ENCODE results near the gene UNC5B. TPM values are rescaled to one million over a fixed set of nuclear protein-coding genes. Genes with fewer than 3 reads are reported as not detected.

UNC5B gene
- total RNA-seq, 1 experiment from 2014 or later: 22.0 TPM

GRCh38 chr10:71233482-71233892 lies 21.1 kb downstream of the UNC5B start:
- Histone ChIP-seq H3K36me3 (ENCODE audit: control insufficient read depth in 1 of 2, insufficient read depth in 2 of 2, low read length in 2 of 2) (no peaks in the 10 kb centered on the region), H3K4me1 (ENCODE audit: control insufficient read depth in 1 of 2, insufficient read depth in 2 of 2, low read length in 2 of 2) (no peaks in the 10 kb centered on the region; a peak in 1 of 4 replicates), H2AFZ (ENCODE audit: low read depth, low read length, poor library complexity, severe bottlenecking) (no peak overlapping the region), H3K4me3 (replicated peaks in 1 of 2; ENCODE audit: low read depth in 1 of 2, low read length in 2 of 2) (no peak overlapping the region), H3K9ac (ENCODE audit: low read length) (no peak overlapping the region), H3K9me2 (ENCODE audit: insufficient read depth) (no peaks in the 10 kb centered on the region), H3K27ac (ENCODE audit: low read depth, low read length) (no peak overlapping the region), H3K9me3 (ENCODE audit: control insufficient read depth in 1 of 2, insufficient read depth in 1 of 2, low read depth in 1 of 2, low read length in 2 of 2) (no peaks in the 10 kb centered on the region), H3K4me2 (ENCODE audit: low read length) (no peak overlapping the region), H4K20me1 (ENCODE audit: insufficient read depth) (no peaks in the 10 kb centered on the region), H3K79me2 (ENCODE audit: insufficient read depth, low read length) (no peaks in the 10 kb centered on the region), H3K27me3 (ENCODE audit: insufficient read depth, low read length) (no peaks in the 10 kb centered on the region)
- no TSS peak for BruUV-seq (replicated peaks)
- intact Hi-C loops (cut with micrococcal nuclease): no loop called here
- ChIA-PET RAD21 (ENCODE audit: low non-redundant PET in 1 of 2, low total read pairs in 2 of 2, uncharacterized antibody in 2 of 2, unreplicated experiment in 2 of 2) (no interaction called here), CTCF (no interaction called here), POLR2A (no interaction called here)
- TF ChIP-seq ZNF274 (IDR thresholded peaks at IDR 0.05; ENCODE audit: low read depth, low read length): no peak
- no peak for TF ChIP-seq POLR2AphosphoS5 (IDR thresholded peaks at IDR 0.05; ENCODE audit: low read depth, low read length)
- TF ChIP-seq CEBPB (IDR thresholded peaks at IDR 0.05; ENCODE audit: low read depth): no peak
- TF ChIP-seq YY1 (IDR thresholded peaks at IDR 0.05; ENCODE audit: extremely low read depth, insufficient replicate concordance, low read depth, low read length): no peak
- no peak for TF ChIP-seq EGR1 (IDR thresholded peaks at IDR 0.05; ENCODE audit: low read depth)
- no peak for TF ChIP-seq ATF3 (IDR thresholded peaks at IDR 0.05)
- no peak for TF ChIP-seq RAD21 (IDR thresholded peaks at IDR 0.05; ENCODE audit: low read depth)
- TF ChIP-seq ZFX (IDR thresholded peaks at IDR 0.05): no peak
- no peak for TF ChIP-seq REST (IDR thresholded peaks at IDR 0.05; ENCODE audit: low read depth)
- TF ChIP-seq TCF7L2 (IDR thresholded peaks at IDR 0.05; ENCODE audit: borderline replicate concordance, extremely low read depth, insufficient read depth, insufficient read length): no peak
- no peak for TF ChIP-seq CTCF (IDR thresholded peaks at IDR 0.05 in 2 of 3, conservative IDR thresholded peaks at IDR 0.05 in 1 of 3; ENCODE audit: borderline replicate concordance in 1 of 3, insufficient read depth in 1 of 3, low read depth in 2 of 3, low read length in 2 of 3)
- TF ChIP-seq JUND (IDR thresholded peaks at IDR 0.05): no peak
- TF ChIP-seq SIN3A (IDR thresholded peaks at IDR 0.05; ENCODE audit: low read depth): no peak
- TF ChIP-seq SP1 (IDR thresholded peaks at IDR 0.05; ENCODE audit: low read depth): no peak
- no peak for TF ChIP-seq CBX3 (IDR thresholded peaks at IDR 0.05; ENCODE audit: low read depth)
- TF ChIP-seq FOSL1 (IDR thresholded peaks at IDR 0.05; ENCODE audit: low read depth): no peak
- no peak for TF ChIP-seq EZH2phosphoT487 (IDR thresholded peaks at IDR 0.05; ENCODE audit: borderline replicate concordance)
- TF ChIP-seq EZH2 (IDR thresholded peaks at IDR 0.05): no peak
- no peak for TF ChIP-seq POLR2A (IDR thresholded peaks at IDR 0.05; ENCODE audit: borderline replicate concordance, extremely low read depth, insufficient read depth, insufficient read length)
- DNase-seq (ENCODE audit: low read depth, low spot score) (no peak), ATAC-seq (no peak)

All from HCT116 (cell line).